HepG2 (cell line): ENCODE data around the gene RBSN. TPM values are rescaled to one million over a fixed set of nuclear protein-coding genes. Genes with fewer than 3 reads are reported as not detected.
A peak's percentile ranks its signal among the peaks of the same experiment; 100 is the strongest.

Experiments used
- ATAC-seq: fragments of 200-7000 bp; cut with Tn5 transposase; 3 replicates; pipeline ENCODE4 v1.9.1; 2020; ENCODE audit warnings: mild to moderate bottlenecking, moderate library complexity
- BruUV-seq: library from RNA; stranded (reverse); fragments of 400-500 nt; replicated peaks from 2 replicates; lab custom pipeline; 2021; lab: Mats Ljungman, UMichigan
- CTCF ChIA-PET: fragments of 300-600 bp; formaldehyde crosslinking; extraction: SDS; loops from one replicate; lab custom pipeline; 2021; ENCODE audit warnings: low total read pairs, inconsistent platforms, low intra/inter-chr PET ratio; lab: Yijun Ruan, JAX
- POLR2A ChIA-PET: fragments of 350-600 bp; sonication (Branson Sonifier 250); formaldehyde crosslinking; loops from one replicate; lab custom pipeline; 2020; ENCODE audit warnings: antibody characterized with exemption, inconsistent platforms; lab: Yijun Ruan, JAX
- DNase-seq: peaks from one replicate; pipeline ENCODE4 v3.0.0-alpha.2; 2015; ENCODE audit warnings: low spot score
- FAIRE-seq: peaks from 3 replicates; lab custom pipeline; 2011; peaks lifted over from hg19 to GRCh38; lab: Jason Lieb, UNC
- H2AFZ ChIP-seq: one replicate; pipeline ENCODE4 v1.6.1; 2011; ENCODE audit warnings: low read length, inconsistent platforms
- H3K27ac ChIP-seq: fragments of 300-600 bp; 3 replicates; pipeline ENCODE4 v1.8.0; 2011; ENCODE audit warnings: mixed run types, mild to moderate bottlenecking, mixed read lengths, low read length, inconsistent platforms; ENCODE audit not compliant: insufficient read depth; ENCODE audit errors: extremely low read length
- H3K27me3 ChIP-seq, 2 experiments: fragments of 200-600 bp in 1 of 2; 2 replicates in 1 of 2; 3 replicates in 1 of 2; pipeline versions ENCODE4 v1.6.0 to v1.8.0; 2011; ENCODE audit warnings: low read length in 2 of 2, mild to moderate bottlenecking in 2 of 2, moderate library complexity in 2 of 2, inconsistent platforms in 1 of 2; ENCODE audit not compliant: insufficient read depth in 2 of 2, control insufficient read depth in 1 of 2
- H3K36me3 ChIP-seq, 2 experiments: fragments of 200-600 bp in 1 of 2; replicated peaks in 1 of 2; 2 replicates in 1 of 2; 3 replicates in 1 of 2; pipeline versions ENCODE4 v1.5.1 to v1.8.0; 2011; ENCODE audit warnings: low read length in 2 of 2, inconsistent platforms in 1 of 2; ENCODE audit not compliant: insufficient read depth in 2 of 2, control insufficient read depth in 1 of 2
- H3K4me1 ChIP-seq: 2 replicates; pipeline ENCODE4 v1.5.1; 2012; ENCODE audit warnings: low read length, inconsistent platforms; ENCODE audit not compliant: insufficient read depth
- H3K4me2 ChIP-seq: 2 replicates; pipeline ENCODE4 v1.6.0; 2011; ENCODE audit warnings: low read depth, low read length, inconsistent platforms
- H3K4me3 ChIP-seq, 3 experiments: fragments of 200-600 bp in 1 of 3; sonication (generic), shearing (Covaris generic) in 1 of 3; replicated peaks in 1 of 3; 2 replicates each; pipeline ENCODE4 v1.5.1; 2011 to 2016; ENCODE audit warnings: low read length in 3 of 3, inconsistent platforms in 2 of 3, low read depth in 2 of 3, mild to moderate bottlenecking in 2 of 3, control low read depth in 1 of 3, mixed read lengths in 1 of 3; ENCODE audit not compliant: insufficient read depth in 1 of 3
- H3K79me2 ChIP-seq: one replicate; pipeline ENCODE4 v1.6.1; 2011; ENCODE audit warnings: low read length, inconsistent platforms; ENCODE audit not compliant: insufficient read depth
- H3K9ac ChIP-seq: 2 replicates; pipeline ENCODE4 v1.6.0; 2011; ENCODE audit warnings: mild to moderate bottlenecking, low read depth, low read length, inconsistent platforms; ENCODE audit not compliant: insufficient read depth
- H3K9me3 ChIP-seq: 2 replicates; pipeline ENCODE4 v1.5.1; 2012; ENCODE audit warnings: mild to moderate bottlenecking, low read length
- H4K20me1 ChIP-seq: 2 replicates; pipeline ENCODE4 v1.6.0; 2011; ENCODE audit warnings: inconsistent platforms, mild to moderate bottlenecking, low read length, moderate library complexity; ENCODE audit not compliant: insufficient read depth
- AGO2 ChIP-seq: fragments of 200-400 bp; formaldehyde crosslinking; optimal IDR thresholded peaks from 2 replicates; pipeline ENCODE3; 2017; ENCODE audit warnings: mild to moderate bottlenecking, low read depth, low read length, moderate library complexity
- E2F1 ChIP-seq: sonication (generic); formaldehyde crosslinking; IDR thresholded peaks from 2 replicates; pipeline ENCODE4 v1.5.0; 2020; ENCODE audit warnings: missing genetic modification reagents
- EEA1 ChIP-seq: sonication (generic); formaldehyde crosslinking; IDR thresholded peaks from 2 replicates; pipeline ENCODE4 v1.5.1; 2020; ENCODE audit warnings: mild to moderate bottlenecking, missing genetic modification reagents, borderline replicate concordance
- FUBP1 ChIP-seq: sonication (generic); formaldehyde crosslinking; IDR thresholded peaks from 2 replicates; pipeline ENCODE4 v1.5.1; 2020; ENCODE audit warnings: missing genetic modification reagents, mild to moderate bottlenecking, borderline replicate concordance
- HMGA1 ChIP-seq: sonication (generic); formaldehyde crosslinking; conservative IDR thresholded peaks from 2 replicates; pipeline ENCODE4 v1.4.0; 2020; ENCODE audit warnings: missing genetic modification reagents
- HNRNPUL1 ChIP-seq: fragments of 200-400 bp; formaldehyde crosslinking; IDR thresholded peaks from 2 replicates; pipeline ENCODE4 v1.6.1; 2017; ENCODE audit warnings: low read depth, mild to moderate bottlenecking, low read length, moderate library complexity
- MAFF ChIP-seq: IDR thresholded peaks from 2 replicates; pipeline ENCODE4 v1.6.1; 2011; ENCODE audit warnings: low read depth, low read length, improper control_type of control experiment
- MAFK ChIP-seq, 2 experiments: IDR thresholded peaks in 1 of 2; conservative IDR thresholded peaks in 1 of 2; 2 replicates each; pipeline ENCODE4 v1.6.1; 2011; ENCODE audit warnings: improper control_type of control experiment in 2 of 2, low read length in 2 of 2
- MEIS1 ChIP-seq: sonication (generic); formaldehyde crosslinking; IDR thresholded peaks from 2 replicates; pipeline ENCODE4 v1.9.0; 2021; ENCODE audit warnings: mild to moderate bottlenecking, missing genetic modification reagents, moderate library complexity, borderline replicate concordance
- MLXIP ChIP-seq: sonication (generic); formaldehyde crosslinking; IDR thresholded peaks from 2 replicates; pipeline ENCODE4 v1.9.0; 2021; ENCODE audit warnings: missing genetic modification reagents, borderline replicate concordance
- POLR2G ChIP-seq: fragments of 200-400 bp; formaldehyde crosslinking; IDR thresholded peaks from 2 replicates; pipeline ENCODE4 v1.6.1; 2018; ENCODE audit warnings: mild to moderate bottlenecking, low read depth, low read length, moderate library complexity
- ZNF350 ChIP-seq: sonication (generic); formaldehyde crosslinking; IDR thresholded peaks from 2 replicates; pipeline ENCODE4 v1.4.0; 2020; ENCODE audit warnings: mild to moderate bottlenecking, low read depth, missing genetic modification reagents, borderline replicate concordance
- ZNF550 ChIP-seq: sonication (generic); formaldehyde crosslinking; IDR thresholded peaks from 2 replicates; pipeline ENCODE4 v1.4.0; 2020; ENCODE audit warnings: mild to moderate bottlenecking, missing genetic modification reagents, borderline replicate concordance
- WGBS: methylation state at CpG from one replicate; pipeline ENCODE4 v1.1.6; 2017; ENCODE audit warnings: low lambda C conversion rate; 5-methylcytosine and 5-hydroxymethylcytosine counted together
- in situ Hi-C: cut with HindIII; loops from 2 replicates; pipeline ENCODE4 v1.10.0; 2017; ENCODE audit warnings: low pct_unique_long_range_greater_than_20kb; ENCODE audit not compliant: extremely low pct_ligation_motif_present
- intact Hi-C: fragments of 100-400 bp; cut with micrococcal nuclease; formaldehyde crosslinking; loops from one replicate; pipeline ENCODE4 v1.10.0; 2022; ENCODE audit not compliant: unreplicated experiment
- polyA plus RNA-seq, 8 experiments: library from polyadenylated mRNA; depleted of rRNA in 3 of 8; stranded (reverse) in 7 of 8; unstranded in 1 of 8; fragments of >200 nt; fragmentation: Illumina TruSeq in 4 of 8; extraction: Trizol in 4 of 8; gene quantifications; 2 replicates each; pipeline versions ENCODE4 v1.2.1 to v1.2.3, GENCODE V29; 2011 to 2016; ENCODE audit warnings: low read depth in 4 of 8, missing spikeins in 1 of 8, mixed read lengths in 1 of 8; ENCODE audit not compliant: insufficient read depth in 1 of 8
- total RNA-seq, 5 experiments: library from RNA; depleted of rRNA; stranded (reverse); fragments of >200 nt; fragmentation: Illumina TruSeq; extraction: Trizol; gene quantifications; 2 replicates each; pipeline ENCODE4 v1.2.3, GENCODE V29; 2016; ENCODE audit warnings: low read depth in 1 of 5

RBSN gene
- total and polyA plus RNA-seq, 2 of the 13 experiments (the other 11 are each of a cell fraction or from before 2014, with no cell fraction given) = 7.9 to 11.8 TPM

GRCh38 chr3:15043408-15044171 is 55.4 kb downstream of the RBSN start:
- no peak overlapping the region for H3K4me3 ChIP-seq

More at GRCh38 chr3:15043408-15044171, 55.4 kb downstream of the RBSN start:
- TF ChIP-seq E2F1 (CRISPR knock-in tag) = no peak
- no peak for TF ChIP-seq HMGA1 (CRISPR knock-in tag)
- TF ChIP-seq MAFF = peak; percentile 71
- TF ChIP-seq ZNF350 (CRISPR knock-in tag) = no peak
- TF ChIP-seq AGO2 = peak; percentile 9
- TF ChIP-seq MLXIP (CRISPR knock-in tag) = no peak
- TF ChIP-seq POLR2G = peak; percentile 39; the same call in 1 of the 2 replicates
- TF ChIP-seq ZNF550 = no peak
- no peak for TF ChIP-seq FUBP1 (CRISPR knock-in tag)
- no peak for TF ChIP-seq HNRNPUL1
- TF ChIP-seq MAFK (conservative IDR thresholded peaks at IDR 0.05 in 1 of 2, IDR thresholded peaks at IDR 0.05 in 1 of 2; ENCODE audit: low read length in 2 of 2) = peak; percentile 59 to 83
- TF ChIP-seq EEA1 = no peak
- no peak for TF ChIP-seq MEIS1
- Histone ChIP-seq H3K36me3 (peaks cover 36 to 89% of the 10 kb centered on the region in 2 experiments), H2AFZ (no peak overlapping the region), H4K20me1 (no peaks in the 10 kb centered on the region), H3K27me3 (no peaks in the 10 kb centered on the region; a peak in 1 of 5 replicates), H3K4me2 (no peak overlapping the region), H3K27ac (no peak overlapping the region), H3K4me1 (no peaks in the 10 kb centered on the region), H3K79me2 (no peaks in the 10 kb centered on the region), H3K9me3 (no peaks in the 10 kb centered on the region), H3K9ac (no peak overlapping the region)
- no TSS peak for BruUV-seq
- in situ Hi-C loops = loop anchor here (10.0 kb wide), 1 partner anchor 119 kb away; no protein-coding TSS in a partner anchor
- DNase-seq = no peak
- POLR2A ChIA-PET = no interaction called here
- 96% methylated on average over 11 of the region's 11 CpGs for WGBS
- CTCF ChIA-PET = no interaction called here
- ATAC-seq = no peak
- intact Hi-C loops = loop anchor here (5.0 kb wide), 1 partner anchor 116 kb away; no protein-coding TSS in a partner anchor
- no peak for FAIRE-seq
